Measurements from ENCODE around the gene DCUN1D4. TPM values are rescaled to one million over a fixed set of nuclear protein-coding genes. Genes with fewer than 3 reads are reported as not detected.

The DCUN1D4 gene
- total and polyA plus RNA-seq, 2 donors from 2014 or later, result 17.0 to 50.7 TPM

- H3K4me1 ChIP-seq (ENCODE audit: control insufficient read depth in 2 of 3, insufficient read depth in 2 of 3, low read depth in 1 of 3, low read length in 3 of 3), result peaks cover 0 to 14% (median 5%) of the 10 kb centered on the region in 3 donors
- H3K4me3 ChIP-seq (ENCODE audit: low read length in 3 of 3), result no peak overlapping the region
- H3K9me3 ChIP-seq (ENCODE audit: control insufficient read depth in 2 of 3, insufficient read depth in 1 of 3, low read length in 3 of 3), result no peaks in the 10 kb centered on the region
- intact Hi-C loops (cut with DNase I), result no loop called here
- H3K27ac ChIP-seq (ENCODE audit: low read depth in 2 of 2, low read length in 2 of 2), result no peak overlapping the region
- no peak for FAIRE-seq
- DNase-seq, result peak in 1 of 5 donors; percentile 39
- no peak overlapping the region for H3K9ac ChIP-seq (ENCODE audit: low read length in 3 of 3)
- peaks cover 13 to 19% (median 17%) of the 10 kb centered on the region in 3 donors for H3K36me3 ChIP-seq (ENCODE audit: control insufficient read depth in 2 of 3, insufficient read depth in 3 of 3, low read length in 3 of 3)
- no peaks in the 10 kb centered on the region for H3K27me3 ChIP-seq (ENCODE audit: control insufficient read depth, insufficient read depth, low read length)
- TF ChIP-seq CTCF (IDR thresholded peaks at IDR 0.05; ENCODE audit: borderline replicate concordance, extremely low read depth, insufficient read depth), result no peak
Measured at GRCh38 chr4:51909236-51909703, 66.3 kb downstream of the DCUN1D4 start.

DNA sequence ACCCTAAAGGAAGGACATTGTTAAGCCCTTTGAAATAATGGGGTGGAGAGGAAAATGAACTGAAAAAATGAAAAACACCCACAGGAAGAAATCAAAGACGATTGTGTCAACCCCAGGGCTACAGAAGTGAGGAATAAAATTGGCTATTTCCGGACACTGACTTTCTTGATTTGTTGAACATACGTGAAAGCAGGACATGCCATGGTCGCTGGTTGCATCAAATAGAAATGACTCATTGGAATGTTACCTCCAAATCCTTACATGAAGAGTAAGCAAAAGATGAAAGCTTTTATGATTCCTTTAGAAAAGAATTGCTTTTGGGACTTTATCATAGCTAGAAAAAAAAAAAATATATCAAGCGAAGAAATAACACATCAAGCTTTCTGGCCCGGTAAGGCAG lies 75.3 kb downstream of the DCUN1D4 start:
- Histone ChIP-seq H3K9me3 (ENCODE audit: control insufficient read depth in 2 of 3, insufficient read depth in 1 of 3, low read length in 3 of 3) (no peaks in the 10 kb centered on the region), H3K27ac (ENCODE audit: low read depth in 2 of 2, low read length in 2 of 2) (no peak overlapping the region), H3K4me3 (ENCODE audit: low read length in 3 of 3) (no peak overlapping the region), H3K36me3 (ENCODE audit: control insufficient read depth in 2 of 3, insufficient read depth in 3 of 3, low read length in 3 of 3) (peaks cover 4 to 5% (median 5%) of the 10 kb centered on the region in 3 donors), H3K9ac (ENCODE audit: low read length in 3 of 3) (no peak overlapping the region), H3K4me1 (ENCODE audit: control insufficient read depth in 2 of 3, insufficient read depth in 2 of 3, low read depth in 1 of 3, low read length in 3 of 3) (no peaks in the 10 kb centered on the region), H3K27me3 (ENCODE audit: control insufficient read depth, insufficient read depth, low read length) (no peaks in the 10 kb centered on the region)
- no peak for TF ChIP-seq CTCF (IDR thresholded peaks at IDR 0.05; ENCODE audit: borderline replicate concordance, extremely low read depth, insufficient read depth)
- FAIRE-seq, result no peak
- intact Hi-C loops (cut with DNase I), result no loop called here
- DNase-seq, result no peak

DNA sequence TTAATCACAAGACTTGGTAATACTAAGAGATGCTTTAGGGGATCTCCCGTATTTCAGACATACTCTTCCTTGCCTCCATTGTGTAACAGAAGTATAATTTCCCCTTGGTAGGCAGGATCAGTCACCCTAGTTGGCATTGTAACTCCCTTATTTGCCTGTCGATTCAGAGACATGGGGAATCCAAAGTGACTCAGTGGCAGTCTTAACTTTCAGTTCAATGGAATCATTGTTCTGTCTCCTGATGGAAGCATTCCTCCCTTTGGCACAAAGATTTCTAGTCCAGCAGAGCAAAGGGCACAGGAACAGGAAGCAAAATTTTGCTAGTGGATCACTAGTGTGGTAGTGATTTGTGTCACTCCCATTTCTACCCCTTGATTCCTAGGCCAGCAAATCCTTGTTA lies 80.4 kb downstream of the DCUN1D4 start:
- no peaks in the 10 kb centered on the region for H3K27me3 ChIP-seq (ENCODE audit: control insufficient read depth, insufficient read depth, low read length)
- H3K4me3 ChIP-seq (ENCODE audit: low read length in 3 of 3), result no peak overlapping the region
- no peaks in the 10 kb centered on the region for H3K4me1 ChIP-seq (ENCODE audit: control insufficient read depth in 2 of 3, insufficient read depth in 2 of 3, low read depth in 1 of 3, low read length in 3 of 3)
- no peaks in the 10 kb centered on the region for H3K9me3 ChIP-seq (ENCODE audit: control insufficient read depth in 2 of 3, insufficient read depth in 1 of 3, low read length in 3 of 3)
- no peak overlapping the region for H3K27ac ChIP-seq (ENCODE audit: low read depth in 2 of 2, low read length in 2 of 2)
- FAIRE-seq, result no peak
- DNase-seq, result no peak
- no peaks in the 10 kb centered on the region for H3K36me3 ChIP-seq (ENCODE audit: control insufficient read depth in 2 of 3, insufficient read depth in 3 of 3, low read length in 3 of 3)
- no peak for TF ChIP-seq CTCF (IDR thresholded peaks at IDR 0.05; ENCODE audit: borderline replicate concordance, extremely low read depth, insufficient read depth)
- intact Hi-C loops (cut with DNase I), result no loop called here
- H3K9ac ChIP-seq (ENCODE audit: low read length in 3 of 3), result no peak overlapping the region

- TF ChIP-seq CTCF (IDR thresholded peaks at IDR 0.05; ENCODE audit: borderline replicate concordance, extremely low read depth, insufficient read depth), result no peak
- no peak overlapping the region for H3K9ac ChIP-seq (ENCODE audit: low read length in 3 of 3)
- DNase-seq, result no peak
- H3K27ac ChIP-seq (ENCODE audit: low read depth in 2 of 2, low read length in 2 of 2), result no peak overlapping the region
- no peaks in the 10 kb centered on the region for H3K36me3 ChIP-seq (ENCODE audit: control insufficient read depth in 2 of 3, insufficient read depth in 3 of 3, low read length in 3 of 3)
- H3K4me1 ChIP-seq (ENCODE audit: control insufficient read depth in 2 of 3, insufficient read depth in 2 of 3, low read depth in 1 of 3, low read length in 3 of 3), result no peaks in the 10 kb centered on the region
- H3K9me3 ChIP-seq (ENCODE audit: control insufficient read depth in 2 of 3, insufficient read depth in 1 of 3, low read length in 3 of 3), result no peaks in the 10 kb centered on the region
- H3K4me3 ChIP-seq (ENCODE audit: low read length in 3 of 3), result no peak overlapping the region
- intact Hi-C loops (cut with DNase I), result no loop called here
- no peak for FAIRE-seq
- no peaks in the 10 kb centered on the region for H3K27me3 ChIP-seq (ENCODE audit: control insufficient read depth, insufficient read depth, low read length)
Measured at GRCh38 chr4:51925307-51925706, 82.4 kb downstream of the DCUN1D4 start.
